Neuronal stem cell (in vitro differentiated cells): Measurements from ENCODE around the gene C3orf22.
"Not testable (repeated sequence)": the region's sequence is repeated elsewhere in the genome, so short reads cannot be mapped to it uniquely, and the experiment has no call there.

ENCODE experiments used
- DNase-seq: peaks from one replicate; pipeline ENCODE4 v3.0.0-alpha.2; 2013; ENCODE audit warnings: low spot score
- H2AFZ ChIP-seq: one replicate; pipeline ENCODE4 v1.6.1; 2013; ENCODE audit warnings: mild to moderate bottlenecking, low read length, inconsistent platforms
- H2AK5ac ChIP-seq: 2 replicates; pipeline ENCODE4 v1.6.1; 2013; ENCODE audit warnings: low read depth, mild to moderate bottlenecking, inconsistent platforms, low read length, moderate library complexity, mixed read lengths
- H2BK120ac ChIP-seq: 2 replicates; pipeline ENCODE4 v1.6.1; 2013; ENCODE audit warnings: low read depth, mild to moderate bottlenecking, inconsistent platforms, low read length, moderate library complexity, mixed read lengths
- H2BK12ac ChIP-seq: one replicate; pipeline ENCODE4 v1.6.1; 2013; ENCODE audit warnings: low read length, inconsistent platforms
- H2BK15ac ChIP-seq: 2 replicates; pipeline ENCODE4 v1.6.1; 2013; ENCODE audit warnings: mild to moderate bottlenecking, low read length, inconsistent platforms, mixed read lengths
- H2BK5ac ChIP-seq: one replicate; pipeline ENCODE4 v1.6.1; 2013; ENCODE audit warnings: inconsistent platforms, mild to moderate bottlenecking, low read length, moderate library complexity
- H3K14ac ChIP-seq: one replicate; pipeline ENCODE4 v1.6.1; 2013; ENCODE audit warnings: low read length, inconsistent platforms
- H3K18ac ChIP-seq: 2 replicates; pipeline ENCODE4 v1.6.1; 2013; ENCODE audit warnings: low read length, inconsistent platforms
- H3K23ac ChIP-seq: 2 replicates; pipeline ENCODE4 v1.6.1; 2013; ENCODE audit warnings: low read depth, mild to moderate bottlenecking, mixed read lengths, low read length, inconsistent platforms; ENCODE audit not compliant: poor library complexity
- H3K27ac ChIP-seq: replicated peaks from 3 replicates; pipeline ENCODE4 v1.5.1; 2013; ENCODE audit warnings: low read length, inconsistent platforms
- H3K27me3 ChIP-seq, 3 experiments: 2 replicates each; pipeline ENCODE4 v1.6.1; 2013; ENCODE audit warnings: low read length in 3 of 3, mild to moderate bottlenecking in 2 of 3, inconsistent platforms in 1 of 3, low read depth in 1 of 3, mixed read lengths in 1 of 3, moderate library complexity in 1 of 3; ENCODE audit not compliant: control insufficient read depth in 3 of 3, insufficient read depth in 3 of 3
- H3K36me3 ChIP-seq, 2 donors: replicated peaks in 1 of 2; 2 replicates each; pipeline ENCODE4 v1.6.1; 2013; ENCODE audit warnings: low read length in 2 of 2; ENCODE audit not compliant: control insufficient read depth in 2 of 2, insufficient read depth in 2 of 2
- H3K4ac ChIP-seq: 2 replicates; pipeline ENCODE4 v1.6.1; 2013; ENCODE audit warnings: inconsistent platforms, mild to moderate bottlenecking, low read length, moderate library complexity
- H3K4me1 ChIP-seq, 2 donors: 1 replicate in 1 of 2; 2 replicates in 1 of 2; pipeline ENCODE4 v1.6.1; 2013; ENCODE audit warnings: low read length in 2 of 2, low read depth in 1 of 2; ENCODE audit not compliant: control insufficient read depth in 2 of 2, insufficient read depth in 1 of 2
- H3K4me2 ChIP-seq: one replicate; pipeline ENCODE4 v1.6.1; 2013; ENCODE audit warnings: mild to moderate bottlenecking, low read length, inconsistent platforms; ENCODE audit not compliant: insufficient read depth, poor library complexity, severe bottlenecking
- H3K4me3 ChIP-seq, 2 donors: 2 replicates each; pipeline ENCODE4 v1.5.1; 2013; ENCODE audit warnings: low read length in 2 of 2, mild to moderate bottlenecking in 2 of 2, inconsistent platforms in 1 of 2, moderate library complexity in 1 of 2
- H3K79me1 ChIP-seq: one replicate; pipeline ENCODE4 v1.6.1; 2013; ENCODE audit warnings: low read depth, mild to moderate bottlenecking, inconsistent platforms, low read length, moderate library complexity
- H3K9ac ChIP-seq: one replicate; pipeline ENCODE4 v1.6.1; 2013; ENCODE audit warnings: mild to moderate bottlenecking, low read depth, low read length, inconsistent platforms; ENCODE audit not compliant: poor library complexity
- H3K9me3 ChIP-seq, 2 donors: replicated peaks in 1 of 2; 2 replicates each; pipeline versions ENCODE3 to v1.6.1; 2013; ENCODE audit warnings: low read length in 2 of 2, mild to moderate bottlenecking in 2 of 2, inconsistent platforms in 1 of 2, low read depth in 1 of 2, mixed read lengths in 1 of 2, moderate library complexity in 1 of 2; ENCODE audit not compliant: control insufficient read depth in 2 of 2, insufficient read depth in 1 of 2
- H4K8ac ChIP-seq: one replicate; pipeline ENCODE4 v1.6.1; 2013; ENCODE audit warnings: low read depth, mild to moderate bottlenecking, inconsistent platforms, low read length, moderate library complexity
- H4K91ac ChIP-seq: one replicate; pipeline ENCODE4 v1.6.1; 2013; ENCODE audit warnings: low read length, low read depth, mild to moderate bottlenecking, inconsistent platforms; ENCODE audit not compliant: poor library complexity
- WGBS, 2 donors: extraction: QIAGEN DNeasy Blood & Tissue Kit; methylation state at CpG; one replicate each; pipeline ENCODE4 v1.1.7; 2013; ENCODE audit warnings: missing lambda C conversion rate in 2 of 2, mixed read lengths in 1 of 2; ENCODE audit not compliant: insufficient read length in 2 of 2, insufficient replicate concordance in 1 of 2; ENCODE audit errors: extremely low coverage in 2 of 2; 5-methylcytosine and 5-hydroxymethylcytosine counted together

Gene C3orf22

DNA sequence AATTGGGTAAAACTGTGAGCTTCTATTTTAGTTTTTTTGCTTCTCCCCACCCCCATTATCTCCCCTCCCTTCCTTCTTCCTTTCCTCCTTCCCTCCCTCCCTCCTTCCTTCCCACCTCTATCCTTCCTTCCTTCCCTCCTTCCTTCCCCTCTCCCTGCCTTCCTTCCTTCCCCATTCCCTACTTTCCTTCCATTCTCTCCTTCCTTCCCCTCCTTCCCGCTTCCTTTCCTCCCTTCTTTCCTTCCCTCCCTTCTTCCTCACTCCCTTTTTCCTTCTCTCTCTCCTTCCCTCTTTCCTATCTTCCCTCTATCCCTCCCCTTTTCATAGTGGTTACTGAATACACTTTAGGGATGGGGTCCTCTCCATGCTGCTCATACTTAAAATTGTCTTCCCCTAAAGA is 40.4 kb upstream of the C3orf22 start:
- H3K18ac ChIP-seq: no peak overlapping the region
- no peak overlapping the region for H2AFZ ChIP-seq
- H3K36me3 ChIP-seq: no peaks in the 10 kb centered on the region
- no peak for DNase-seq
- H3K9me3 ChIP-seq: no peaks in the 10 kb centered on the region
- no peak overlapping the region for H3K4ac ChIP-seq
- no peak overlapping the region for H2BK5ac ChIP-seq
- H3K27ac ChIP-seq: no peak overlapping the region
- H3K4me2 ChIP-seq: no peak overlapping the region
- 88% methylated on average over 1 of the region's 1 CpG; no CpG with 5 or more reads in 1 of the 2 donors for WGBS, 2 donors
- no peak overlapping the region for H3K4me3 ChIP-seq
- H2BK15ac ChIP-seq: no peak overlapping the region
- no peak overlapping the region for H2BK12ac ChIP-seq
- no peaks in the 10 kb centered on the region for H3K79me1 ChIP-seq
- H3K27me3 ChIP-seq: no peaks in the 10 kb centered on the region
- H4K91ac ChIP-seq: no peak overlapping the region
- H4K8ac ChIP-seq: no peak overlapping the region
- no peak overlapping the region for H2BK120ac ChIP-seq
- H3K23ac ChIP-seq: no peak overlapping the region
- no peak overlapping the region for H3K14ac ChIP-seq
- no peak overlapping the region for H2AK5ac ChIP-seq
- H3K9ac ChIP-seq: no peak overlapping the region
- H3K4me1 ChIP-seq: no peaks in the 10 kb centered on the region

DNA sequence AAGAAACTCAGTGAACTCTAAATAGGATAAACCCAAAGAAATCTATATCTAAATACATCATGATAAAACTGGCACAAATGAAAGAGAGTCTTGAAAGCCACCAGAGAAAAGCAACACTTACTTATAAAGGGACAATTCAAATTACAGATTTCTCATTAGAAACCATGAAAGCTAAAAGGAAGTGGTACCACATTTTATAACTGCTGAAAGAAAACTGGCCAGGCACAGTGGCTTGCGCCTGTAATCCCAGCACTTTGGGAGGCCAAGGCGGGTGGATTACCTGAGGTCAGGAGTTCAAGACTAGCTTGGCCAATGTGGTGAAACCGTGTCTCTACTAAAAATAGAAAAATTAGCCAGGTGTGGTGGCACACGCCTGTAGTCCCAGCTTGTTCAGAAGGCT is 36.7 kb upstream of the C3orf22 start:
- not testable (repeated sequence) for H3K4me2 ChIP-seq, H3K9ac ChIP-seq, H3K79me1 ChIP-seq, H3K23ac ChIP-seq, H3K36me3 ChIP-seq, H2BK5ac ChIP-seq, H3K27me3 ChIP-seq, H3K27ac ChIP-seq, H3K14ac ChIP-seq, H4K91ac ChIP-seq, H4K8ac ChIP-seq, H3K4me3 ChIP-seq, H2BK12ac ChIP-seq, H3K4ac ChIP-seq, H2BK15ac ChIP-seq, H3K9me3 ChIP-seq, H3K18ac ChIP-seq, DNase-seq, H3K4me1 ChIP-seq, H2AK5ac ChIP-seq, H2BK120ac ChIP-seq, H2AFZ ChIP-seq
- WGBS, 2 donors: no CpG with 5 or more reads among the region's 4 CpGs

DNA sequence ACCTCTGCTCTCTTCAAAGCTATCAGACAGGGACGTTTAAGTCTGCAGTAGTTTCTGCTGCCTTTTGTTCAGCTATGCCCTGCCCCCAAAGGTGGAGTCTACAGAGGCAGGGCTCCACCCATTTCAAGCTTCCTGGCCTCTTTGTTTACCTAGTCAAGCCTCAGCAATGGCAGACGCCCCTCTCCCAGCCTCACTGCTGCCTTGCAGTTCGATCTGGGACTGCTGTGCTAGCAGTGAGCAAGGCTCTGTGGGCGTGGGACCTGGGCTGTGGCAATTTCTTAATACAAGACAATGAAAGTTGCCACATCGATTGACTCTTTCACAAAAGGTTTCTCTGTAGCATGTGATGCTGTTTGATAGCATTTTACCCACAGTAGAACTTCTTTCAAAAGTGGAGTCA is 32.8 kb upstream of the C3orf22 start:
- not testable (repeated sequence) for DNase-seq, H3K79me1 ChIP-seq, H3K27me3 ChIP-seq, H2AK5ac ChIP-seq, H3K18ac ChIP-seq, H2BK120ac ChIP-seq, H4K91ac ChIP-seq, H3K36me3 ChIP-seq, H3K4me1 ChIP-seq, H2BK5ac ChIP-seq, H3K14ac ChIP-seq, H3K4me3 ChIP-seq, H2BK15ac ChIP-seq, H3K4ac ChIP-seq, H3K23ac ChIP-seq, H2BK12ac ChIP-seq, H4K8ac ChIP-seq, H3K9ac ChIP-seq, H3K27ac ChIP-seq, H3K9me3 ChIP-seq, H3K4me2 ChIP-seq
- H2AFZ ChIP-seq: peak overlapping the region; percentile 68
- WGBS, 2 donors: no CpG with 5 or more reads among the region's 5 CpGs

DNA sequence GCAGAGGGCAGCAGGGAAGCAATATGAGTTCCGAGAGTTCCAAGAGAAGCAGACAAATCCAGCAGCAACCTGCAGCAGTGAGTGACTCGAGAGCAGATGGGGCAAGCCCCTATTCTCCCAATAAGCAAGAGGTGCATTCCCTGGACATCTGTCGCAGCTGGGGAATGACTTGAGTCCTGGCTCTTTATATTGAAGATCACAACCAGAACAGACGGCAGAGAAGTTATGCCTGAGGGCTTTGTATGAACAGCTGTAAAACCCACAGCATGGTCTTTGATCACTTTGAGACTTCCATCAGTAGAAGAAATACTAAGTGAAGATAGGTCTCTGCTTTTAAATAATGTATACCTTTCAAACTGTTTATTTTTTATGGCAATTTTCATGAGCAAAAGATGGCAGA is 23.6 kb upstream of the C3orf22 start:
- Histone ChIP-seq H2BK5ac (no peak overlapping the region), H2BK120ac (no peak overlapping the region), H4K91ac (no peak overlapping the region), H3K18ac (no peak overlapping the region), H2BK15ac (no peak overlapping the region), H3K9ac (no peak overlapping the region), H3K9me3 (peaks cover 3 to 5% of the 10 kb centered on the region in 2 donors), H4K8ac (no peak overlapping the region), H2BK12ac (no peak overlapping the region), H3K14ac (no peak overlapping the region), H3K23ac (no peak overlapping the region), H2AFZ (no peak overlapping the region), H2AK5ac (no peak overlapping the region), H3K4me1 (no peaks in the 10 kb centered on the region), H3K27me3 (peaks cover 0 to 2% (median 0%) of the 10 kb centered on the region in 3 experiments), H3K4ac (no peak overlapping the region), H3K4me2 (no peak overlapping the region), H3K36me3 (no peaks in the 10 kb centered on the region), H3K79me1 (no peaks in the 10 kb centered on the region), H3K27ac (no peak overlapping the region), H3K4me3 (no peak overlapping the region)
- WGBS, 2 donors: no CpG with 5 or more reads among the region's 4 CpGs
- no peak for DNase-seq
